Subcutaneous adipose tissue (tissue), 4 donors: ENCODE measurements around the gene IKZF1. TPM values are rescaled to one million over a fixed set of nuclear protein-coding genes. Genes with fewer than 3 reads are reported as not detected.

Experiments used
- total RNA-seq, 4 donors: library from RNA; depleted of rRNA; stranded (reverse); fragments of >200 nt; gene quantifications; one replicate each; pipeline ENCODE4 v1.1.0, GENCODE V29; 2016
- TF ChIP-seq, protein P1 (sequence below): fragments of 450-650 bp; IDR thresholded peaks from one replicate; pipeline ENCODE4 v1.5.1; 2016; ENCODE audit warnings: low read depth, mild to moderate bottlenecking, control low read depth, antibody characterized with exemption, moderate library complexity

The IKZF1 gene
- total RNA-seq, 4 donors from 2014 or later: 10.0 to 49.3 (median 21.7) TPM

DNA sequence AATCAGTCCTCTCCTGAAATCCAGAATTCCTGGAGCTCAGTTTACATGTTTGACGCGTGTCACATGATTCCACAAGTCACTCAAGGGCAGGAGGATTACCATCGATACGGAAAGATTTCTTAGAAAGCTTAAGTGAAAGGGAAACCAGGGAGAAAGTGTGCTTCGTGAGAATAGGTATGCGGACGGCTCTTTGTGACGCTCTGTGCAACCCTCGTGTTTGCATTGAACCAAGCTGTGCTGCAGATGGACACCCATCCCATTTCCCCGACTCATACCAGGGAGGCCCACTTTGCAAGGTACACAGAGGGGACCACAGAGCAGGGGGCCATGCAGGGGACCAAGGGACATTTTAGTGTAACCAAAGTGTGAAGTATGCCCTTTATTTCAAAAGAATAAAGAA, 43.2 kb downstream of the IKZF1 start:
- TF ChIP-seq, protein P1, sequence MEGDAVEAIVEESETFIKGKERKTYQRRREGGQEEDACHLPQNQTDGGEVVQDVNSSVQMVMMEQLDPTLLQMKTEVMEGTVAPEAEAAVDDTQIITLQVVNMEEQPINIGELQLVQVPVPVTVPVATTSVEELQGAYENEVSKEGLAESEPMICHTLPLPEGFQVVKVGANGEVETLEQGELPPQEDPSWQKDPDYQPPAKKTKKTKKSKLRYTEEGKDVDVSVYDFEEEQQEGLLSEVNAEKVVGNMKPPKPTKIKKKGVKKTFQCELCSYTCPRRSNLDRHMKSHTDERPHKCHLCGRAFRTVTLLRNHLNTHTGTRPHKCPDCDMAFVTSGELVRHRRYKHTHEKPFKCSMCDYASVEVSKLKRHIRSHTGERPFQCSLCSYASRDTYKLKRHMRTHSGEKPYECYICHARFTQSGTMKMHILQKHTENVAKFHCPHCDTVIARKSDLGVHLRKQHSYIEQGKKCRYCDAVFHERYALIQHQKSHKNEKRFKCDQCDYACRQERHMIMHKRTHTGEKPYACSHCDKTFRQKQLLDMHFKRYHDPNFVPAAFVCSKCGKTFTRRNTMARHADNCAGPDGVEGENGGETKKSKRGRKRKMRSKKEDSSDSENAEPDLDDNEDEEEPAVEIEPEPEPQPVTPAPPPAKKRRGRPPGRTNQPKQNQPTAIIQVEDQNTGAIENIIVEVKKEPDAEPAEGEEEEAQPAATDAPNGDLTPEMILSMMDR: no peak

GRCh38 chr7:50348469-50349162, 44.1 kb downstream of the IKZF1 start:
- TF ChIP-seq, protein P1: no peak

- TF ChIP-seq, protein P1: no peak
Measured at GRCh38 chr7:50349399-50349798, 44.9 kb downstream of the IKZF1 start.

DNA sequence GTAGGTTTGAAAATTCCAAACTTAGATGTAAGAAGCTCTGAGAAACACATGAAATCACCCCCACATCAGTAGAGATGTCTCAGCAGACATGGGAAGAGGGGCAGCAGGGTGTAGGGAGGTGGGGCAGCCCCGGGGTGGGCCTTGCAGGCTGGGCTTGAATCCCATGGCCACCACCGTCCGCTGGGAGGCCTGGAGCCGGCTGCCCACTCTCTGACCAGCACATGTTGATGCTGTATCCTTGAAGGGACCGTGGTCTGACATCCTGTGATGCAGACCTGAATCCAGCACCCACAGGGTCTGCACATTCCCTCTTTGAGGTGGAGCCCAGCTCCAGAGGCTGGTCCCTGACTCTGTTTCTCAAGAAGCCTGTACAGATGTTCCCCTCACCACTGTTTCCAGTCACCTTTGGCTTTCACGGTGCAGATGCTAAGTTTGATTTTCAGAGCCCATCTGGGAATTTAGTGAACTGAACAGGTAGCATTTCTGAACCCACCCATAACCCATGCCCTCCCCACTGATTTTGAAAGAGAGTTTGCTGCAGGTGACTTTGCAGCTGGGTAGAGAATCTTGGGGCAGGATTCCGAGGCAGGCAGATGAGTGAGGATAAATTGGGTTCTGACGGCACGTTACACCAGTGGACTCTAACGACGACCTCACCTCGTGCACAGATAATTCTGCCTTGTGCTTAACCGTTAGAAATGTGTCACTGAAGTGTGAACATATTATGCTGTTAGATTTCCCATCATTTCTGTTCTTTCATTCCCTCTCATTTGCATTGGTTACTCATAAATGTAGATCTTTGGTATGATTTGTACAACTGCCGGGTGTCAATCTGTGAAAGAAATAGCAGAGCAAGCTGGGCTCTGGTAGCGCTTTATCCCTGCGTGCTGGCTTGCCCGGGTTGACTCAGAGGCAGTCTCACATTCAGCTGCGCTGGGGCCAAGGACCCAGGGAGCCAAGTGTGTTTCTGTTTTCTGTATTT, 45.7 kb downstream of the IKZF1 start:
- TF ChIP-seq, protein P1: no peak

DNA sequence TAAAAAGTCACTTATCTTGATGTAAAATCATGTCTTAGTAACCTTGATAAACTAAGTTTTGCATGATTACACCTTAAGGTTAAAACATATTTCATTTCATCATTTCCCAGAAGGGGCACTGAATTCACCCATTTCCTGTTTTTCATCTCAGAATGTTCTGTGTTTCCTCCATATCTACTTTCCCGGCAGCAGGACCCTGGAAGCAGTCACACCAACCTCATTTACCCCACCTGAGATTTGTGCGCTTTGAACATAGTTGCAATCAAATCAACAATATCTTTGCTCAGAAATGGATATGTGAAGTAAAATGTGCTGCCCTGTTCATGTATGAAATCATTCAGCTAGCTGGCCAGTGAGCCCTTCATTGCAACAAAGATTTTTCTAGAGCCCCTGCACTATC, 46.8 kb downstream of the IKZF1 start:
- TF ChIP-seq, protein P1: no peak

GRCh38 chr7:50352282-50352681, 47.8 kb downstream of the IKZF1 start:
- TF ChIP-seq, protein P1: no peak

DNA sequence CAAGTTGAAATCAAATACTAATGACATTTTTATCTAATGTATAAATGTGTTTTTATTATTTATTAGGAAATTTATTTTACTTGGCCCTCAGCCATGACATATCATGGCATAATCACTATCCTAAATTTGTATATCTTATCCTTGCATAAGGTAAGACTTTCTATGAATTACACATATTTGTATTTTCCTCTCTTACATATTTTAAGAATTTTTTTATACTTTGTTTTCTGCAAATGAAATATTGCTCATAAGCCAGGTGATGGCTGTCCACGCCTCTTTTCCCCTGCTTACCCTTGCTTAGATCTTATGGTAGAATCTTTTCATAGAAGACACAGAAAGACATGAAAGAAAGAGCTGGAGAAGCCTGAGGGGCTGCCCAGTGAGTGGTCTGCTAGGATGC, 48.2 kb downstream of the IKZF1 start:
- TF ChIP-seq, protein P1: no peak
